ENCODE results near the gene RASD1.

RASD1 gene

DNA sequence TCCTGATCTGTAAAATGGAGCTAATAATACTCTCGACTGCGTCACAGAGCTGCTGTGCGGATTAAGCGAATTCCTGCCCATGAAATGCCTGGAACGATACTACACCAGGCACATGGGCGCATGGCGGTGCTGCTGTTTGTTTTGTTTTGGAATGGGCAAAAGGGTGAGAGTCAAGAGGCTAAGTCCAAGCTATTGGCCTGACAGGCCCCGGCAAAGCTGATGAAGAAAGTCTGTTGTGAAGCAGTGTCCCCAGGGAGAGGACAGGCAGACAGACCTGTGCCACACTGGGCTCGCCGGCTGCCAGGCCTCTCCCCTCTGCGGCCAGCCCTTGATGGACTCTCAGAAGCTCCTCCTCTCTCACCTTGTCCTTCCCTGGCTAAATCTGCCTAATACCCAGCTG, 31.3 kb upstream of the RASD1 start:
- DNase-seq (ENCODE audit: low spot score), result no peak

DNA sequence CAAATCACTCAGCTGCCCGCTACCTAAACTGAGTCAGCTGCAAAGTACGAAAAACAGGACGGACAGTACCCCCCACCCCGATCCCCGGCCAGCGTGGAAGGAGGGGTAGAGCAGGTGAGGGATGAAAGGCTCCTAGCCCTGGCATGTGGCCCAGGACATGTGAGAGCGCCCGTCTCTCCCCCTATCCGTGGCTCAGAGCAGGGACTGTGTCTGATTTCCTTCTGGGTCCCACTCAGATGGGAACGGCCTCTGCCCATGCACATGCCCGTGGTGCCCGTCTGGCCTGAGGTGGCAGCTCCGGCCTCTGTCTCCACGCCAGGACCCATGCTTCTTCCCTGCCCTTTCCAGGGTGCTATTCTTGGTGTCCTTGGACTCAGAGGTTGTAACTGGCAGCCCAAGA, 30.2 kb upstream of the RASD1 start:
- no peak for DNase-seq (ENCODE audit: low spot score)

DNA sequence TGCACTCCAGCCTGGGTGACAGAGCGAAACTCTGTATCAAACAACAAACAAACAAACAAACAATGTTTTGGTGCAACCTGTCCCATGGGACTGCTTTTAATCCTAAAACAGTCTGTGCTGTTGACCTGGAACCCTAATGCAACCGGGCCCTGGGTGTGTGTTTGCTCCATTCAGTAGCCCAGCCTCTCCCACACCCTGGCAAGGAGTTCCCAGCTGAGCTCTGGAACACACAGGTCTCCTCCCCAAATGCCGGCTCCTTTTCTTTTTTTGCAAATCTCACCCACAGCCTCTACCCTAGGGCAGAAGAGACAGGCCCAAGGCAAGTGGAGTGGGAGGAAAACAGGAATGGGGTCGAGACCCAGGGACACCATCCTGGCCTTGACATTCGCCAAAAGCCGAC, 29.8 kb upstream of the RASD1 start:
- no peak for DNase-seq (ENCODE audit: low spot score)

DNA sequence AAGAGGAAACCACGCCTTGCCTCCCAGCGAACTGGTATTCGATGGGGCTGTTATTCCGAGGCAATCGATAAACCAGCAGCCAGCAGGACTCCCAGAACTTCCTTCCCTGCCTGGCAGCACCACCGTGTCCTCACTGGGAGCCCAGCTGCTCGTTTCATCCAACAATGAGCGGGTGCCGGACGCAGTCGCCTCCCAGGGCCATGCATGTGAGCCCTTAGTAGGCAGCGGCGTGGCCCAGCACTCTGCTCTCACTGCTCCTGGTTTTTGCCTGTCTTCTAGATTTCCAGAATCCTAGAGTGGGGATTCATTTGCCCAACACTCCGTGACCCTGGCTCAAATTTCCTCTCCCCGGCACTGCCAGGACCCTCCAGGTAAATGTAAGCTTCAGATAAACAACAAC, 29.1 kb upstream of the RASD1 start:
- no peak for DNase-seq (ENCODE audit: low spot score)

DNA sequence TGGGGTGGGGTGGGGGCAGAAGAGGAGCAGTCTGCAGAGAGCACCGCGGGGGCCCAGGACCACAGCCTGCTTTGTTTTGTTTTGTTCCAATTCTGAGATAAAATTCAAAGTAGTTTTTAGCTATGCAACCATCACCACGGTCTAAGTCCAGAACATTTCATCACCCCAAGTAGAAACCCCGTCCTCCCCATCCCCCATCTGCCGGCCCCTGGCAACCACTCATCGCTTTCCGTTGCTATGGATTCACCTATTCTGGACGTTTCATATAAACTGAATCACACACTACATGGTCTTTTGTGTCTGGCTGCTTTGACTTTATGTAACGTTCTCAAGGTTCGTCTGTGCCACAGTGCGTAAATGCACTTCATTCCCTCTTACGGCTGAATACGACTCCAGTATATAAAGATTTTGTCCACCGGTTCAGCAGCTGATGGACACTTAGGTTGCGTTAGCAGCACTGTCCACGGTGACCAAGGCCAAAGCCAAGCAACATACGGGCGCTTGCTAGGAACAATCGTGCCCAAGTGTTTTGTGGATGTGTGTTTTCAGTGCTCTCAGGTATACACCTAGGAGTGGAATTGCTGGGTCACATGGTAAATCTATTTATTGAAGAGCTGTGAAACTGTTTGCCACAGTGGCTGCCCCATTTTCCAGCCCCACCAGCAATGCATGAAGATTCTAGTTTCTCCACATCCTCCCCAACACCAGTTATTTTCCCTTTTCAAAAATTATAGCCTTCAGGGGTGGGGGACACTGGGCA, 27.7 kb upstream of the RASD1 start:
- DNase-seq (ENCODE audit: low spot score), result no peak

DNA sequence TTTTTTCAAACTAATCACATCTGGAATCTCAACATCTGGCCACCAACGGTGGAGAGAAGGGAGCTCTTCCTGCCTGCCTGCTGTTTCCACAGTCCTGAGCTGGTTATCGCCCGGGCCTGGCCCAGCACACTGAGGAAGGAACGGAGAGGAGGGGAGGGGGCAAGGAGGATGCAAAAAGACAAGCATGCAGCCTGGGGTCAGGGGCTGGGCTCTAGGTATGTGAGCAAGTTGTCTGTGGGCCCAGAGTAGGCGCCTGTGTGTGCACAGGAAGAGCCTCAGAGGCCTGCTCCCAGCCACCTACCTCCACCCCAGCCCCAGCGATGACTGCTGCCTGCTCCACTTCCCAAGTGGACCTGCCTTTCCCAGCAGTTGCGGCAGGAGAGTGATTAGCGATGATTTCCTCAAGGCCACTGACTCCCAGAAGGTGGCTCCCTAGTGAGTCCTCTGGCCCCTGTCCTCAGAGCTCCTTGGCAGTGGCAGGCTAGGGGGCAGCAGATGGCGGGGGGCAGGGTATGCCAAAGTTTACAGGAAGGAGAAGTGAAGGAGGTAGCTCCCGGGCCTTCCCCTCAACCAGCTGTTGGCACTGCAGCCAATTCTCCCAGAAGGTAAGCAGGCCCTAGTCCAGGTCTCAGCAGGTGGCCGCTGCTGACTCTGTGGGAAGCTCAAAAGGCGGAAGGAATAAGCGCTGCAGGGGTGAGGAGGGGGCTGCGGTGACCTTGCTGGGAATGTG, 27.0 kb upstream of the RASD1 start:
- DNase-seq (ENCODE audit: low spot score), result no peak

DNA sequence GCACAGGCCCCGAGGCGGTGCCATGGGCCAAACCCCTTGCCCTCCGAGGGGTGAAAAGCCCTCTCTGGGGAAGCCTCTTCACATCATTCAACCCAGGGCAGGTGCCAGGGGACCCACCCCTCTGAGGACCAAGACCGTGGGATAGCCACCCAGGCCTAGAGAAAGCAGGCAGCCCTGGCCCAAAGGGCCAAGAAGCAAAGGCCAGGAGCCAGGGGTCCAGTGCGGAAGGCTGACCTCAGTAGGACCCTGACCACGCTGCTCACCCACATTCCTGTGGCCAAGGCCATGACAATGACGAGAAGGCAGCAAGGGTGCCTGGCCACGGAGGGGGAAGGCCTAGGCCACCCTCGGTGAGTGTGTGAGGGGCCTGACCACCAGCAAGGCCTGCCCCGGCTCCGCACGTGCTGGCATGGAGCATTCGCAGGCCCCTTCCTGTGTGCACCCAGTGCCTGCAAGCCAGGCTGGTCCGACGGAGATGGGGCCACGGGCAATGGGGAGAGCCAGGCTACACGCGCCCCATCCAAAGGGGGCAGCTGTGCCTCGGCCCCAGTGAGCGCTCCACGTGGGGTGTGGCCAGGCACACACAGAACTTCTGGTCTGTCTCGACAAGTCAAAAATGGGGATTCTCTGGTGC, 24.5 kb upstream of the RASD1 start:
- no peak for DNase-seq (ENCODE audit: low spot score)

DNA sequence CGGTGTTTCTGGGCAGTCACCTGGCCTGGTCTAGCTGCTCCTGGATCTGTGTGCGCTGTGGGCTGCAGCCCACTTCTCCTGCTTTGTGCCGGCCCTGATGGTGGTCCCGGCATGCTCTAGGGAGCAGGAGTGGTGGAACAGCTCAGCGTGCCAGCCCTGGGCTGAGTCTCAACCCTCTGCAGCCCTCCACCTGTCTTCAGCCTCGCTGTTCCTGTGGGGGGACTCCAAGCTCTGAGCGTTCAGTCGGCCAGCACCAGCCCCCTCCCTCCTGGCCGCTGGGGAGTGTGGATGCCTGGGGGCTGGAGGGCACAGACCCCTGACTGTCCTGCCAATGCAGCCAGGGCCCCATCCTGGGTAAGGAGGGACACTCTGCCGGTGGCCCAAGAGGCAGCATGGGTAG, 23.7 kb upstream of the RASD1 start:
- no peak for DNase-seq (ENCODE audit: low spot score)

DNA sequence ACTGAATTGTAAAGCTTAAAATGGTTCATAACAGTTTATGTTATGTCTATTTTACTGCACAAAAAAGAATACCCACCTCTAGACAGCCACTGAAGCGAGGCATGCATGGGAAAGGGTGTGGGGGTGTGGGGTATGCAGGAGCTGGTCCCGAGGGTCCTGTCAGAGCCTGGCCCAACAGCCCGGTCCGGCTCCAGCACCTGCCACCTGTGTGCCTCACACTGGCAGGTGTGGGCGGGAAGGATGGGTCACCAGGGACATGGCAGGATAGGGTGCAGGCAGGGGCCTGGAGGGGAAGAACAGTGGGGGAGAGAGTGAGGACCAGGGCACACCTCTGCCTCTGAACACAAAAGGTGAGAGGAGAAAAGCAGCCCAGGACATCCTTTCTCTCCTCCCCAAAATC, 22.8 kb upstream of the RASD1 start:
- no peak for DNase-seq (ENCODE audit: low spot score)

DNA sequence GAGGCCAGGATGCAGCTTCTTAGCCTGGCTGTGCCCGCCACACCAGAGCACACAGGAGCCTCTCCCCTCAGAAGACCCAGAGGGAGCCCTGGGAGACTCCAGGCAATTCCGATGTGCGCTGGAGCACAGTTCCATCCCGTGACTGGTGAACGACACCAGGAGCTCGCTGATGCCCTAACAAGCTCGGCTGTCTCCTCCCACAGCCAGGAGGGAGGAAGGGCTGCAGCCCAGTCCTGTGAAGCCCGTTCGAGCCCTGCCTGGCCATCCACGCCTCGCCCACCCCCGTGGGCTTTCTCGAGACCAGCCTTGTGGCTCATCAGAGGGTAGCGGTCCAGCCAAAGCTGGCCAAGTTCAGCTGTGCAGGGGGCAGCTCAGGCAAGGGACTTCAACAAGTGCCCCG, 21.8 kb upstream of the RASD1 start:
- DNase-seq (ENCODE audit: low spot score), result no peak

DNA sequence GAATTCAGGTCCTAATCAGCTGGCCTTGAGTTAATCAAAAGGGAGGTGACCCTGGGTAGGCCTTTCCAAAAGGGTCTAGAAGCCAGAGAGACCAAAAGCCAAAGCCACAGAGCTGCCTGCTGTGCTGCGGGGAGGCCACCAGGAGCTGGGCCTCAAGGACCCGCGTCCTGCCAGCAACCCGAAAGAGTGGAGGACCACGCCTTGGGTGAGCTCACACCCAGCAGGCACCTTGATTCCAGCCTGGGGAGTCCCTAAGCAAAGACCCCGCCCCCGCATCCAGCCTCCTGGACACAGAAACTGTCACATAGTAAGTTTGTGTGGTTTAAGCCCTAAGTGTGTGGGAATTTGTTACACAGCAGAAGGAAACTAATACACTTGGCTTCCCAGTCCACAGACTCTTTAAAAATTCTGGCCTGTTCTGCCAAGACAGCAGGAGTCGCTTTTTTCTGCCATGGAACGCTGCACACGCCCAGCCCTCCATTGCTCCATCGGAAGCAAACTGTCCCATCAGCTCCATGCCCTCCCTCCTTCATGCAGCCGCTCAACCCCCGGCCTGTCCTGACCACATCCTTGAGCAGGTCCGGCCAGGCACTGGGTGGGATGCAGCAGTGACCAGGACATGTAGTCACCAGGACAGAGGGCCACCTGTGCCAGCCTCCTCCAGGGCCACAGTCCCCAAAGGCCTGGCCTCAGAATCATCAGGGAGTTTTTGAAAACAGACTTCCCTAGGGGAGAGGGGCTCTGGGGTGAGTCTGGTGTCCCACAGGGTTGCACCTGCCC, 20.9 kb upstream of the RASD1 start:
- no peak for DNase-seq (ENCODE audit: low spot score)

DNA sequence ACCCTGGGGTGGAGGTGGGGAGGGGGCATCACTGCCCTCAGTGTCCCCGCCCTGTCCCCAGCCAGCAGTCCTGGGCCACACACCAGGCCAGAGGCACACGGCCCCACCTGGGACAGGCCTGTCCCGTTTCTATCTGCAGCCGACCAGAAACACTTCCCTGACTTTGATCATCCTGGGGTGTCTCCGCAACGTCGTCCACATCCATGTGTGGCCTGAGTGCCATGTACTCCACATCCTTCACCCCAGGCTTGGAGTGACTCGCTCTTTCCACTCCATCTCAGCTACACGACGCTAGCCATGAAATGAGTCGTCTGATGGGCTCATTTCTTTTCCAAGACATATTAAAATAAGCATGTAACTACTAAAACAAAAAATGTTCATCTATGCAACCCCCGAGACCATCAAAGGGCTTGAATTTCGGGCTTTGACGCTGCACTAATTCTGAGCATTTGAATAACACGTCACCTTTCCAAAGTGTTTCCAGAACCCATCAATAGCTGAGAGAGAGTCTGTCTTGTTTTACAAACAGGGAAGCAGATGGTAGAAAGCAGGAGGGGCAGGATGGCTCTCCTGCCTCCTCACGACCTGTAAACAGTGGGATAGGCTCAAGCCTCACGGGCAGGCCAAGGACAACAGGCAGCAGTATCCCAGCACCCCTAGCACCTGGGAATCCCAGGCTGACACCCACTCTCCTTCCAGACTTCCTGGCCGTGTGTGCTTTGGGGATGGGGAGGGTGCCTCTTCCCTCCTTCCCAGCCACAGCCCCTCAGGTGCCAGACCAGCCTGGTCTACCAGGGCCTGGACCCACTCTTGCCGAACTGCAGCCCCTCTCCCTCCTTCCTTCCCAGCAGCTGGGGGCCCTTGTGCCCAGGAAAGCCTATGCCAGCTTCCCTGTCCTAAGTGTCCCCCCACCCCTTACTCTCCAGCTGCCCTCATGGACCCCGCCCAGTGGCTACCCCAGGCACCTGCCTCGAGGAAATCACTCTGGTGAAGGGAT, 20.0 kb upstream of the RASD1 start:
- DNase-seq (ENCODE audit: low spot score), result no peak

DNA sequence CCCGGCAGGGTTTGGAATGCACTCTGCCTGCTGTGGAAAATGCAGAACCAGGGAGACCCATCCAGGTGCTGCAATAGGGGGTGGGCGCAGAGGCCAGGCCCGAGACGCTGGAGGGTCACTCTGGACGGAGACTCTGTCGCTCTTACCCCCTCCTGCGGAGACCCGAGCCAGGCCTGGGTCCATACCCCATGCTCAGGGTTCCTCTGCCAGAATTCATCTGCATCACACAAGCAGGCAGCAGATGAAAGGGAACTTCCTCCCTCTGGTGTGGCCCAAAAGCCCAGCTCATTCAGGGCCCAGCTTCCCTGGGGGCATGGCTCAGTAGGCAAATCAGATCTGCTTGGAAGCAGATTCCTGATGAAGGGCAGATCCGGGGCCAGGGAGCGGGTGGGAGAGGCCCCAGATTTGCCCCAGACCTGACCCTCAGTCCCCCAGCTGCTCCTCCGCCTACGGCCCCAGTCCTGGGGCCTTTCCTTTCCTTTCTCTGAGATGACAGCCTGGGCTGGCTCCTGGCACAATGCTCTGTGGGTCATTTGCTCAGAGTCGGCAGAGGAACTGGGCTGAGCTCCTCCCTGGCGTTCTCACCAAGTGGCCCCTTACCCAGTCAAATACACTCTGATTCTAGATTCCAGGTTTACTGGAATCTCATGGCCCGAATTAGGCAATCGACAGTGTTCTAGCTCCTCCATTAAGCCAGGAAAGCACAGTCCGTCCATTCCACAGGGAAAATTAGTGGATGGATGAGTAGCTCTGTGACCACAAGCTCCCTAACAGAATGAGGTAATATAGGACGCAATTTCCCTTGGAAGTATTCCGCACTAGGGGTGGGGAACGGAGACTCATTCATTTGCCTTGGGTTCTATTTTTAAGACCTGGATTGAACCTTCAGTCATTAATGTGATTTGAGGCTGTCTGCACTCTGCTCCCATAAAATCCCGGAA, 19.1 kb upstream of the RASD1 start:
- DNase-seq (ENCODE audit: low spot score), result no peak

DNA sequence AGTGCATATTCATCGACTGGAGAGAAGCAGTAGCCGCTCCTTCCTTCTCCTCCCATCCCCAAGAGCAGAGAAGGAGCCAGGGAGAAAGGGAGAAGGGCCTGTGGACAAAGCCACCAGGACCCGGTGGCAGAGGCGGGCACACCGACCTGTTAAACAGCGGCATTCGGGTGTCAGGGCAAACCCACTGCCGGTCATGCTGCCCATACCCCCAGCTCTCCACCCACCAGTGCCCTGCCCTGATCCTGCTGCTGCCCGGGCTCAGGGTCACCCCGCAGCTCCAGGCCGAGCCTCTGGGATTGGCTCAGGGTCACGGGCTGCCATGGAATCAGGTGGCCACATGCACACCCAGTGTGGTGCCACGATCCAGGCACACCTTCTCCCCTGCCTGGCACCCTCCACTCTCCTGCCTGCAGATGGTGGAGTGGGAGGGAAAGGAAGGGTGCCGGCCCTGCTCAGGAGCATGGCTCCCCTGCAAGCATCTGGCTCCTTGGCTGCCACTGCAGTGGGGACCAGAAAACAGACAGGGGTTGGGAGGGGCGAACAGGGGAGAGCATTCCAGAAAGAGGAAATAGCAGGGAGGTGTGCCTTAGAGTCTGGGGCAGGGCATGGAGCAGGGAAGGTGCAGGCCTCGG, 18.3 kb upstream of the RASD1 start:
- no peak for DNase-seq (ENCODE audit: low spot score)

DNA sequence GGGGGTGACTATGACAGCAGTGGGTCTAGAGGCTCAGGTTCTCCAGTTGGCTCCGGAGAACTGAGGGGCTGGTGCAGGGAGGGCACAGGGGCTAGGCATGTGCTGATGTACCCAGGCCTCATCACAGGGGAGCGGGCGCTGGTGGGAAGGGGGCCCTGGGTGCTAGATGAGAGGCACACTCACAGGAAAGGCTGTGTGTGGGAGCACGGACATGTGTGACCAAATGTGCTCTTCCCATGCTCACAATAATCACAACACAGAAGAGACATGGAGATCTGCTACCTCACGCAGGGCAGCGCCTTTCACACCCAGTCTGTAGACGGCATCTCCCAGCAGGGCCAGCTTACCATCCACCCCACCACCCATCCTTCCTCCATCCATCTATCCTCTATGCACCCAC, 17.4 kb upstream of the RASD1 start:
- DNase-seq (ENCODE audit: low spot score), result no peak

DNA sequence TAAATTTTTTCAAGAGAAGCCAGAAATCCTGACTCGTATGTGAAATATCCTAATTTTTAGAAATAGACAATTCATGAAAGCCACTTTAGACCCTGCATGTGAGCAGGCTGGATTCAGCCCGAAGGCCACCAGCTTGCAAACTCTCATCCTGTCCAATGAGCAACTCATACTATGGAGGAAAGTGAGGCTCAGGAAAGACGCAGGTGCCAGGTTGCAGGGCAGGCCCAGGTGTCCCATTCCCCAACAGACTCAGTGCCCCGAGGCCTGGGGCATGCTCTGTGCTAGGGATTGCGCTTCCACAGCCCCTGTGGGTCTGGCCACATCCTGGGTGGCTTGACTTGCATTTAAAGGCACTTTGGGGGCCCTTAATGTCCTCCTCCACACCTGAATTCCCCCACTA, 16.7 kb upstream of the RASD1 start:
- no peak for DNase-seq (ENCODE audit: low spot score)

DNA sequence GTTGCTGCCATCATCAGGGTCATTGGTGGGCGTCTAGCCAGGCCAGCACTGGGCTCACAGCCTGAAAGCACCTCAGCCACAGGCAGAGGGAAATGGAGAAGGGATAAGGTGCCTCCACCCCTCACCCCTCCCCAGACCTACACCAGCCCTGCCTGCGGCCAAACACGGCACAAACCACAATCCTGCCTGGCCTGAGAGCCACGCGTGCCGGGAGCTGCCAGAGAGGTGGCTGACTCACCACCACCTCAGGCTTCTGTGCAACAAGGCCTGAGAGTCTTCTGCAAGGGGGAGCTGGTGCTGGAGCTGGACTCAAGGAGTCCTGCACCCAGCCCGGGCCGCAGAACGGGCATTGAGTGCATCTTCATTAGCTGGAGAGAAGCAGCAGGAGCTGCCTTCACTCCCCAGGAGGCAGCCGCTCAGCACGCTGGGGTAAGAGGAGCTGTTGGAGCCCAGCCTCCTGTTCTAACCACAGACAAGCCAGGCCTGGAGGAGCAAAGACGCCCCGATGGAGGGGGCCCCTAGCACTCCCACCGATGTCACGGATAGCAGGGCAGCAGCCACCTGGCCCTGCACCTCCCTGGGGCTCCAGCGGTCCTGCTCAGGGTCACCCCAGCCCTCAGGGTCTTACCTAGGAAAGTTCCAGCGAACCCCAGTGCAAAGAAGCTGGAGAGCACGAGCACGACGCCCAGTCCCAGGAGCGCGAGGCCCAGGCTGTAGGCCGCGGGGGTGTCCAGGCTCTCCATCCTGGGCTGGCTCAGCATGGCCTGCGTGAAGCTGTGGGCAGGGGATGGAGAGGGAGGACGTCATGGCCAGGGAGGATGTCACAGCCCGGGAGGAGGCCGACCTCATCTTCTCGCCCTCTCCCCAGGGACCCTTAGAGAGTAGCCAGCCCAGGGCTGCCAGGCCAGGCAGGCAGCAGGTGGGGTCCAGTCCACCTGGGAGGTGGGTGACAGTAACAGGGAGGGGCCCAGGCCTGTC, 16.0 kb upstream of the RASD1 start:
- no peak for DNase-seq (ENCODE audit: low spot score)

DNA sequence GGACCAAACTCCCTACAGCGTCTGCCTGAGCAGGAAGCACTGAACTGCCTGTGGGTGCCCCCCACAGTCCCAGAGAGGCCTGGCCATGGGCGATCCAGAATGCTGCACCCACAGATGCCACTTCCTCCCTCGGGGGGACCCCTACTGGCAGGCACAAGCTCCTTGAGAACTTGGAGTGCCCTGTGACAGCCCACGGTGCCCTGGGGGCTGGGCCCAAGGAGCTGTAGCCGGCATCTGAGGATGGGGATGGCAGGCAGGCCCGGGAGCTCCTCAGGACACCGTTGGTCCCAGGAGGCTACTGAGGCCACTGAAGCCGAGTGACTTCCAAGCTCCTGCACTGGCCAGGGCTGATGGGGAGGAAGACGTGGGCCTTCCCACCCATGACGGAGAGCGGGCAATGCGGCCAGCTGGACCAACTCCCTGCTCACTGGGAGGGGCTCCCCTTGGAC, 15.1 kb upstream of the RASD1 start:
- no peak for DNase-seq (ENCODE audit: low spot score)
